Central memory CD8-positive, alpha-beta T cell (primary cell): Measurements from ENCODE around the gene ITIH6.
"Not testable (repeated sequence)": the region's sequence is repeated elsewhere in the genome, so short reads cannot be mapped to it uniquely, and the experiment has no call there.

ENCODE experiments used
- ATAC-seq: fragments of 150-1000 bp; cut with Tn5 transposase; replicated peaks from 2 replicates; pipeline ENCODE4 v1.10.0; 2022; ENCODE audit warnings: mild to moderate bottlenecking, moderate FRiP score, moderate number of reproducible peaks; ENCODE audit not compliant: poor library complexity, severe bottlenecking; ENCODE audit errors: extremely low read depth
- DNase-seq, 2 donors: peaks; one replicate each; pipeline ENCODE4 v3.0.0; 2021; ENCODE audit warnings: low spot score in 2 of 2
- H3K27ac Mint-ChIP-seq: one replicate; pipeline ENCODE4 v1.8.0; 2022; ENCODE audit warnings: low read depth, mild to moderate bottlenecking, moderate library complexity, mixed read lengths
- H3K27me3 Mint-ChIP-seq: one replicate; pipeline ENCODE4 v1.8.0; 2022; ENCODE audit warnings: mixed read lengths
- H3K36me3 Mint-ChIP-seq: one replicate; pipeline ENCODE4 v1.8.0; 2022; ENCODE audit warnings: mild to moderate bottlenecking, moderate library complexity, mixed read lengths; ENCODE audit not compliant: insufficient read depth
- H3K4me1 Mint-ChIP-seq: one replicate; pipeline ENCODE4 v1.8.0; 2022; ENCODE audit warnings: mixed read lengths
- H3K4me3 Mint-ChIP-seq: one replicate; pipeline ENCODE4 v1.8.0; 2022; ENCODE audit warnings: mild to moderate bottlenecking, moderate library complexity, mixed read lengths
- H3K9me3 Mint-ChIP-seq: one replicate; pipeline ENCODE4 v1.8.0; 2022; ENCODE audit warnings: mixed read lengths

Gene ITIH6

DNA sequence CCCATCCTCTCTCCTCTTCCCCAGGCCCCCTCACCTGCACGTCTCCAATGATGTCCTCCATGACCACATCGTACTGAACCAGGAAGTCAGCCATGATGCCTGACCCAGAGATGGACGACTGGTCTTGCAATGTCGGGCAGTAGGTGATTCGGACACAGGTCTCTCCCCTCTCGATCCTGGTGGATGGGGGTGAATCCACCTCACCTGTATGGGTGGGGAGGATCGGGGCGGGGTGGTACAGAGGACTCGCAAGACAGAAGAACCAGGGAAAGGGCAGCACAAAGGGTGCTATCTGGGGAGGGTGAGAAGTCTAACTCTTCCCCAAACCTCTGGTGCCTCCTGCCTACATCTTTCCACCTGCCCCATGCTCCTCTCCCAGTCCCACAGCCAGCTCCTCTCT, 9.6 kb downstream of the ITIH6 start:
- Mint-ChIP-seq H3K4me3 (no peak overlapping the region), H3K36me3 (no peaks in the 10 kb centered on the region), H3K4me1 (no peaks in the 10 kb centered on the region), H3K27me3 (no peaks in the 10 kb centered on the region), H3K9me3 (no peaks in the 10 kb centered on the region), H3K27ac (no peak overlapping the region)
- DNase-seq (no peak), ATAC-seq (no peak)

DNA sequence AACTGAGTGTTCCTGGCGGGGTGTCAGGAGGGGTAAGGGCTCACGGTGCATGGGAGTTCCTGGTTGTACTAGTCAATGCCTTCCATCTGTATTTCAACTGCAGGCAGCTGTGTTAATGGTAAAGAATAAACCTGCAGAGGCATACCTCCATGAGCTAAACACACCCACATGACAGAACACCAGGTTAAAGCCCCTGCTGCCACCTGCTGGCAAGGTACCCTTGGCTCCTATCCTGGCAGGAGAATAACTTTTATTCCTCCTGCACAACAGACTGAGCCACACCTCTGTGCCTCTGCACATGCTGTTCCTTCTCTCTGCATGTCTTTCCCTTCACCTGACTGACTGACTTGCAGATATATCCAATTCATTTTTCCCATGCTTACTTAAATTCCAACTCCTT, 11.1 kb downstream of the ITIH6 start:
- H3K27me3 Mint-ChIP-seq: no peaks in the 10 kb centered on the region
- no peaks in the 10 kb centered on the region for H3K4me1 Mint-ChIP-seq
- H3K4me3 Mint-ChIP-seq: no peak overlapping the region
- H3K9me3 Mint-ChIP-seq: no peaks in the 10 kb centered on the region
- DNase-seq: no peak
- no peak overlapping the region for H3K27ac Mint-ChIP-seq
- ATAC-seq: no peak
- H3K36me3 Mint-ChIP-seq: no peaks in the 10 kb centered on the region

- Mint-ChIP-seq H3K27ac (no peak overlapping the region), H3K27me3 (no peaks in the 10 kb centered on the region), H3K36me3 (no peaks in the 10 kb centered on the region), H3K9me3 (no peaks in the 10 kb centered on the region), H3K4me3 (no peak overlapping the region), H3K4me1 (no peaks in the 10 kb centered on the region)
- no peak for DNase-seq
- ATAC-seq: no peak
Observed at GRCh38 chrX:54785901-54786300, 12.2 kb downstream of the ITIH6 start.

- Mint-ChIP-seq H3K27ac (no peak overlapping the region), H3K4me1 (peaks cover 19% of the 10 kb centered on the region), H3K27me3 (no peaks in the 10 kb centered on the region), H3K4me3 (no peak overlapping the region), H3K36me3 (no peaks in the 10 kb centered on the region), H3K9me3 (no peaks in the 10 kb centered on the region)
- ATAC-seq (peak; percentile 28), DNase-seq (no peak)
Observed at GRCh38 chrX:54776987-54777672, 20.9 kb downstream of the ITIH6 start.

- peaks cover 5% of the 10 kb centered on the region for H3K27me3 Mint-ChIP-seq
- no peaks in the 10 kb centered on the region for H3K9me3 Mint-ChIP-seq
- ATAC-seq (no peak), DNase-seq (no peak)
- no peak overlapping the region for H3K27ac Mint-ChIP-seq
- H3K36me3 Mint-ChIP-seq: no peaks in the 10 kb centered on the region
- peaks cover 19% of the 10 kb centered on the region for H3K4me1 Mint-ChIP-seq
- no peak overlapping the region for H3K4me3 Mint-ChIP-seq
Observed at GRCh38 chrX:54776061-54776460, 22.0 kb downstream of the ITIH6 start.

GRCh38 chrX:54774391-54775094, 23.5 kb downstream of the ITIH6 start:
- not testable (repeated sequence) for H3K9me3 Mint-ChIP-seq, H3K4me3 Mint-ChIP-seq, DNase-seq, H3K36me3 Mint-ChIP-seq, H3K27ac Mint-ChIP-seq, ATAC-seq
- Mint-ChIP-seq H3K27me3 (peaks cover 16% of the 10 kb centered on the region), H3K4me1 (peaks cover 19% of the 10 kb centered on the region)

GRCh38 chrX:54758114-54759055, 39.7 kb downstream of the ITIH6 start:
- H3K36me3 Mint-ChIP-seq: peaks cover 2% of the 10 kb centered on the region
- H3K4me1 Mint-ChIP-seq: no peaks in the 10 kb centered on the region
- H3K9me3 Mint-ChIP-seq: no peaks in the 10 kb centered on the region
- peaks cover 26% of the 10 kb centered on the region for H3K27me3 Mint-ChIP-seq
- no peak overlapping the region for H3K4me3 Mint-ChIP-seq
- no peak overlapping the region for H3K27ac Mint-ChIP-seq
- ATAC-seq (no peak), DNase-seq (no peak)

GRCh38 chrX:54754854-54755253, 43.2 kb downstream of the ITIH6 start:
- peaks cover 34% of the 10 kb centered on the region for H3K27me3 Mint-ChIP-seq
- ATAC-seq: no peak

DNA sequence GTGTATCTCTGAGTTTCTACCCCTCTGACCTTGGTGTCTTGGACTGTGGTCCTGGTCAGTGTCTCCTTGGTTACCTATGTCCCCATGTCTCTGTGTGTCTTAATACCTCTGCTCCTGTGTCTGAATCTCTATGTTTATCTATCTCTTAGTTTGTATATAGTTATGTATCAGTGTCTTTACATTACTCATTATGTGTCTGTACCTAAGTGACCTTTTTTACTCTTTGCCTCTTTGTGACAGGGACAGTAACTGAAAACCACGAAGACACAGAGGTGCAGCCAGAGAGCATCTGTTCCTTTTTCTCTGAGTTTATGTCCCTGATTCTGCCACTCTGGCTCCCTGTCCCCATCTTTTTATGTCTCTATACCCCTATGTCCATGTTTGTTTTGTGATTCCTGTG, 49.4 kb downstream of the ITIH6 start:
- H3K4me3 Mint-ChIP-seq: no peak overlapping the region
- H3K27ac Mint-ChIP-seq: no peak overlapping the region
- DNase-seq (no peak), ATAC-seq (no peak)
- H3K9me3 Mint-ChIP-seq: no peaks in the 10 kb centered on the region
- H3K27me3 Mint-ChIP-seq: peaks cover 15% of the 10 kb centered on the region
- no peaks in the 10 kb centered on the region for H3K4me1 Mint-ChIP-seq
- H3K36me3 Mint-ChIP-seq: no peaks in the 10 kb centered on the region

More at GRCh38 chrX:54754854-54755253, 43.2 kb downstream of the ITIH6 start:
- no peak for DNase-seq
- Mint-ChIP-seq H3K4me1 (no peaks in the 10 kb centered on the region), H3K27ac (no peak overlapping the region), H3K4me3 (no peak overlapping the region), H3K36me3 (peaks cover 2% of the 10 kb centered on the region), H3K9me3 (no peaks in the 10 kb centered on the region)

DNA sequence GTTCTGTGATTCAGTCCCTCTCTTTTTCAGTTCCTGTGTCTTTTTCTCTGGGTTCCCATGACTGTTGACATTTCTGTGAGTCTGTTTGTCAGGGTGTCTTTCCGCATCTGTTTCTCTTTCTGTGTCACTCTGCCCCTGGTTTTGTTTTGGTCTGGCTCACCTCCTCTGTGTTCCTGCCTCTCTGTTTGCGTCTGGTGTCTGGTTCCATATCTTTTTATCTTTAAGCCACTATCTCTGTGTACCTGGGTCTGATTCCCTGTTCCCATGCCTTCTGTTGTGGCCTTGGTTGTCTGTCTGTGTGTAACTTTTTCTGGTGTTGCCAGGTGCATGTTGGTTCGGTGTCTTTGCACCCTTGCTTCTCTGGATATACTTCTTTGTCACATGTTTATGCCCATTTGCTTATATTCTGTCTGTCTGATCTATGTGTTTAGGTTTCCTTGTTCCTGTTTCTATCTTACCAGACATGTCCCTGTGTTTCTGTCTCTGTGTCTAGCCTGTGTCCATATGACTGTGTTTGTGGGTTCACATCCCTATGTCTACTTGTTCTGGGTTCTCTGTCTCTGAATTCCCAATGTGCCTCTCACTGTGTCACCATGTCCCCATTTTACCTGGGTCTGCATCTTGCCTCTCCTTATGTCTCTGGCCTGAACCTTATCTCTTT, 50.2 kb downstream of the ITIH6 start:
- Mint-ChIP-seq H3K9me3 (no peaks in the 10 kb centered on the region), H3K36me3 (no peaks in the 10 kb centered on the region), H3K27ac (no peak overlapping the region), H3K4me1 (no peaks in the 10 kb centered on the region), H3K27me3 (peaks cover 21% of the 10 kb centered on the region), H3K4me3 (no peak overlapping the region)
- ATAC-seq (no peak), DNase-seq (no peak)

- Mint-ChIP-seq H3K4me1 (no peaks in the 10 kb centered on the region), H3K9me3 (no peaks in the 10 kb centered on the region), H3K27me3 (peaks cover 30% of the 10 kb centered on the region), H3K27ac (no peak overlapping the region), H3K36me3 (no peaks in the 10 kb centered on the region), H3K4me3 (no peak overlapping the region)
- DNase-seq: no peak
- no peak for ATAC-seq
Observed at GRCh38 chrX:54746928-54747327, 51.1 kb downstream of the ITIH6 start.

DNA sequence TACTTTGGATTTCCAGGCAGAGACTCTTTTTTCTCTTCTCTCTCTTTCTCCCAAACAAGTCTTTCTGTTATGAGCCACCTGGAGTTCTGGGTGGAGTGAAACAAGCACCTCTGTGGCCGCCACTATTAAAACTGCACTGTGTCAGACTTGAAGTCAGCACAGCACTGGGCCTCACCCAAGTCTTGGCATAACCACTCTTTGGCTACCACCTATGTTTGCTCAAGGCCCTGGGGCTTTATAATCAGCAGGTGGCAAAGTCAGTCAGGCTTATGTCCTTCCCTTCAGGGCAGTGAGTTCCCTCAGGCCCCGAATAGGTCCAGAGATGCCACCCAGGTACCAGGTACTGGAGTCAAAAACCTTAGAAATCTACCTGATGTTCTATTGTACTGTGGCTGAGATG, 52.4 kb downstream of the ITIH6 start:
- Mint-ChIP-seq H3K27me3 (peaks cover 31% of the 10 kb centered on the region), H3K4me3 (no peak overlapping the region), H3K4me1 (no peaks in the 10 kb centered on the region), H3K27ac (no peak overlapping the region), H3K9me3 (no peaks in the 10 kb centered on the region), H3K36me3 (no peaks in the 10 kb centered on the region)
- ATAC-seq: no peak
- DNase-seq: no peak
